HUES48 (cell line): ENCODE results near the gene TSKU.

Experiments used
- H3K27ac ChIP-seq: one replicate; pipeline ENCODE4 v1.7.0; 2013; ENCODE audit warnings: low read depth, low read length, inconsistent platforms
- H3K27me3 ChIP-seq: 2 replicates; pipeline ENCODE4 v1.6.1; 2013; ENCODE audit warnings: mild to moderate bottlenecking, low read length; ENCODE audit not compliant: control insufficient read depth, insufficient read depth
- H3K36me3 ChIP-seq: 2 replicates; pipeline ENCODE4 v1.6.1; 2013; ENCODE audit warnings: low read length; ENCODE audit not compliant: control insufficient read depth, insufficient read depth
- H3K4me1 ChIP-seq: 2 replicates; pipeline ENCODE4 v1.6.1; 2013; ENCODE audit warnings: mild to moderate bottlenecking, low read length; ENCODE audit not compliant: control insufficient read depth, insufficient read depth
- H3K4me3 ChIP-seq: 2 replicates; pipeline ENCODE4 v1.5.1; 2013; ENCODE audit warnings: mild to moderate bottlenecking, low read depth, low read length
- H3K9ac ChIP-seq: 2 replicates; pipeline ENCODE4 v1.6.1; 2013; ENCODE audit warnings: mild to moderate bottlenecking, low read depth, low read length, moderate library complexity
- H3K9me3 ChIP-seq: 2 replicates; pipeline ENCODE4 v1.6.1; 2013; ENCODE audit warnings: low read length; ENCODE audit not compliant: control insufficient read depth, insufficient read depth

TSKU gene

DNA sequence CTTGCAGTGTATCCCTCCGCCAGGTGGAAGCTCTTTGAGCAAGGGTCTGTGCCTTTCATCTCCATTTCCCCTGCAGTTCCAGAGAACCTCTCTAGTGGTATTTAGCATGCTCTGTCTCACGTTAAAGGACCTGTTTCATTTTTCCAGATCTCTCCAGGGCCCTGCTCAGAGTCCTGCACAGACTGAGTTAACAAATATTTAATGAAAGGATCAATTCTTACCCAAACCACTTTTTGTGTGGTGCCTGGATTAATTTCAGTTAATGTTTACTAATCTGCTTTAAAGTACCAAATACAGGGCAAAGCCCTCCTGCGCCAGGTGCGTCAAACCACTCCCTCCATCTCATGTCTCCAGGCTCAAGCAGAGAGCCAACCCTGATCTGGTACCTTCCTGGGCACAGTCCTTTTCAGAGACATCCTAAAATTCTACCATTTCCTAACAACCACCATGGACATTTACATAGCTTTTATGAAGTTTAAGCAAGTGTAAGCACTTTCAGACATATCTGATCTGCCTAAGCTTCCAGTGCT is 58.8 kb downstream of the TSKU start:
- Histone ChIP-seq H3K27ac (no peak overlapping the region), H3K9me3 (no peaks in the 10 kb centered on the region), H3K36me3 (no peaks in the 10 kb centered on the region), H3K27me3 (no peaks in the 10 kb centered on the region), H3K9ac (no peak overlapping the region), H3K4me3 (no peak overlapping the region), H3K4me1 (peaks cover 3% of the 10 kb centered on the region; the same call in 1 of the 2 replicates)

- H3K4me3 ChIP-seq: no peak overlapping the region
- H3K36me3 ChIP-seq: no peaks in the 10 kb centered on the region
- no peak overlapping the region for H3K9ac ChIP-seq
Observed at GRCh38 chr11:76843907-76844306, 60.8 kb downstream of the TSKU start.

GRCh38 chr11:76844511-76844910 is 61.4 kb downstream of the TSKU start:
- peaks cover 3% of the 10 kb centered on the region; the same call in 1 of the 2 replicates for H3K4me1 ChIP-seq
- H3K27ac ChIP-seq: no peak overlapping the region
- H3K27me3 ChIP-seq: no peaks in the 10 kb centered on the region
- no peaks in the 10 kb centered on the region for H3K9me3 ChIP-seq
- no peaks in the 10 kb centered on the region for H3K36me3 ChIP-seq
- no peak overlapping the region for H3K9ac ChIP-seq
- H3K4me3 ChIP-seq: no peak overlapping the region

More at GRCh38 chr11:76843907-76844306, 60.8 kb downstream of the TSKU start:
- H3K9me3 ChIP-seq: no peaks in the 10 kb centered on the region
- H3K4me1 ChIP-seq: peaks cover 3% of the 10 kb centered on the region; the same call in 1 of the 2 replicates
- H3K27ac ChIP-seq: no peak overlapping the region
- H3K27me3 ChIP-seq: no peaks in the 10 kb centered on the region

- no peaks in the 10 kb centered on the region for H3K9me3 ChIP-seq
- H3K27me3 ChIP-seq: no peaks in the 10 kb centered on the region
- H3K4me3 ChIP-seq: no peak overlapping the region
- no peak overlapping the region for H3K27ac ChIP-seq
- no peaks in the 10 kb centered on the region for H3K36me3 ChIP-seq
- H3K4me1 ChIP-seq: peaks cover 3% of the 10 kb centered on the region; the same call in 1 of the 2 replicates
- H3K9ac ChIP-seq: no peak overlapping the region
Observed at GRCh38 chr11:76845069-76845468, 61.9 kb downstream of the TSKU start.

- Histone ChIP-seq H3K4me3 (no peak overlapping the region), H3K27ac (no peak overlapping the region), H3K4me1 (peaks cover 3% of the 10 kb centered on the region; the same call in 1 of the 2 replicates), H3K9ac (no peak overlapping the region), H3K36me3 (no peaks in the 10 kb centered on the region), H3K9me3 (no peaks in the 10 kb centered on the region), H3K27me3 (no peaks in the 10 kb centered on the region)
Observed at GRCh38 chr11:76846441-76846840, 63.3 kb downstream of the TSKU start.
